NT2/D1 (cell line): Measurements from ENCODE around the gene SF3B3.

ENCODE experiments used
- SUZ12 ChIP-seq: IDR thresholded peaks from 2 replicates; pipeline ENCODE4 v1.6.1; 2011; ENCODE audit not compliant: insufficient read length, insufficient read depth; ENCODE audit errors: extremely low read depth
- YY1 ChIP-seq: IDR thresholded peaks from 2 replicates; pipeline ENCODE4 v1.6.1; 2011; ENCODE audit not compliant: insufficient read length, insufficient read depth
- ZNF274 ChIP-seq: IDR thresholded peaks from 2 replicates; pipeline ENCODE4 v1.6.1; 2011; ENCODE audit warnings: mild to moderate bottlenecking, low read depth, low read length

DNA sequence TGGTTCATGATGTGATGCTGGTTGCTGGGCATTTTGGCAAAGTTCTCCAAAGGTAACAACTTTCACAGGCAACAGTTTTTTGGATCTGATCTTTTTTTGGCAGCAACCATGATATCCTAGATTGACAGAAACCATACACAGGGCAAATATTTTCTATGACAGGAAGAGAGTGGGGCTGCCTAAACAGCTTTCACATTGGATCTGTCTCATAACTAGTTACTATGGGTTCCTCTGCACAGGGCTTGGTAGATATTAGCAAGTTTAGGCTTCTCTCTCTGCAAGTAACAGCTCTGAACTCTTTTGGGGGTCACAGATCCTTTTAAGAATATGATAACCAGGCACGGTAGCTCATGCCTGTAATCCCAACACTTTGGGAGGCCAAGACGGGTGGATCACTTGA lies 28.8 kb upstream of the SF3B3 start:
- no peak for TF ChIP-seq SUZ12
- no peak for TF ChIP-seq YY1
- no peak for TF ChIP-seq ZNF274
